Neuronal stem cell (in vitro differentiated cells): Measurements from ENCODE around the gene RGS6.

Experiments
- DNase-seq: peaks from one replicate; pipeline ENCODE4 v3.0.0-alpha.2; 2013; ENCODE audit warnings: low spot score
- H2AFZ ChIP-seq: one replicate; pipeline ENCODE4 v1.6.1; 2013; ENCODE audit warnings: mild to moderate bottlenecking, low read length, inconsistent platforms
- H2AK5ac ChIP-seq: 2 replicates; pipeline ENCODE4 v1.6.1; 2013; ENCODE audit warnings: low read depth, mild to moderate bottlenecking, inconsistent platforms, low read length, moderate library complexity, mixed read lengths
- H2BK120ac ChIP-seq: 2 replicates; pipeline ENCODE4 v1.6.1; 2013; ENCODE audit warnings: low read depth, mild to moderate bottlenecking, inconsistent platforms, low read length, moderate library complexity, mixed read lengths
- H2BK12ac ChIP-seq: one replicate; pipeline ENCODE4 v1.6.1; 2013; ENCODE audit warnings: low read length, inconsistent platforms
- H2BK15ac ChIP-seq: 2 replicates; pipeline ENCODE4 v1.6.1; 2013; ENCODE audit warnings: mild to moderate bottlenecking, low read length, inconsistent platforms, mixed read lengths
- H2BK5ac ChIP-seq: one replicate; pipeline ENCODE4 v1.6.1; 2013; ENCODE audit warnings: inconsistent platforms, mild to moderate bottlenecking, low read length, moderate library complexity
- H3K14ac ChIP-seq: one replicate; pipeline ENCODE4 v1.6.1; 2013; ENCODE audit warnings: low read length, inconsistent platforms
- H3K18ac ChIP-seq: 2 replicates; pipeline ENCODE4 v1.6.1; 2013; ENCODE audit warnings: low read length, inconsistent platforms
- H3K23ac ChIP-seq: 2 replicates; pipeline ENCODE4 v1.6.1; 2013; ENCODE audit warnings: low read depth, mild to moderate bottlenecking, mixed read lengths, low read length, inconsistent platforms; ENCODE audit not compliant: poor library complexity
- H3K27ac ChIP-seq: replicated peaks from 3 replicates; pipeline ENCODE4 v1.5.1; 2013; ENCODE audit warnings: low read length, inconsistent platforms
- H3K27me3 ChIP-seq, 3 experiments: 2 replicates each; pipeline ENCODE4 v1.6.1; 2013; ENCODE audit warnings: low read length in 3 of 3, mild to moderate bottlenecking in 2 of 3, inconsistent platforms in 1 of 3, low read depth in 1 of 3, mixed read lengths in 1 of 3, moderate library complexity in 1 of 3; ENCODE audit not compliant: control insufficient read depth in 3 of 3, insufficient read depth in 3 of 3
- H3K36me3 ChIP-seq, 2 donors: replicated peaks in 1 of 2; 2 replicates each; pipeline ENCODE4 v1.6.1; 2013; ENCODE audit warnings: low read length in 2 of 2; ENCODE audit not compliant: control insufficient read depth in 2 of 2, insufficient read depth in 2 of 2
- H3K4ac ChIP-seq: 2 replicates; pipeline ENCODE4 v1.6.1; 2013; ENCODE audit warnings: inconsistent platforms, mild to moderate bottlenecking, low read length, moderate library complexity
- H3K4me1 ChIP-seq, 2 donors: 1 replicate in 1 of 2; 2 replicates in 1 of 2; pipeline ENCODE4 v1.6.1; 2013; ENCODE audit warnings: low read length in 2 of 2, low read depth in 1 of 2; ENCODE audit not compliant: control insufficient read depth in 2 of 2, insufficient read depth in 1 of 2
- H3K4me2 ChIP-seq: one replicate; pipeline ENCODE4 v1.6.1; 2013; ENCODE audit warnings: mild to moderate bottlenecking, low read length, inconsistent platforms; ENCODE audit not compliant: insufficient read depth, poor library complexity, severe bottlenecking
- H3K4me3 ChIP-seq, 2 donors: 2 replicates each; pipeline ENCODE4 v1.5.1; 2013; ENCODE audit warnings: low read length in 2 of 2, mild to moderate bottlenecking in 2 of 2, inconsistent platforms in 1 of 2, moderate library complexity in 1 of 2
- H3K79me1 ChIP-seq: one replicate; pipeline ENCODE4 v1.6.1; 2013; ENCODE audit warnings: low read depth, mild to moderate bottlenecking, inconsistent platforms, low read length, moderate library complexity
- H3K9ac ChIP-seq: one replicate; pipeline ENCODE4 v1.6.1; 2013; ENCODE audit warnings: mild to moderate bottlenecking, low read depth, low read length, inconsistent platforms; ENCODE audit not compliant: poor library complexity
- H3K9me3 ChIP-seq, 2 donors: replicated peaks in 1 of 2; 2 replicates each; pipeline versions ENCODE3 to v1.6.1; 2013; ENCODE audit warnings: low read length in 2 of 2, mild to moderate bottlenecking in 2 of 2, inconsistent platforms in 1 of 2, low read depth in 1 of 2, mixed read lengths in 1 of 2, moderate library complexity in 1 of 2; ENCODE audit not compliant: control insufficient read depth in 2 of 2, insufficient read depth in 1 of 2
- H4K8ac ChIP-seq: one replicate; pipeline ENCODE4 v1.6.1; 2013; ENCODE audit warnings: low read depth, mild to moderate bottlenecking, inconsistent platforms, low read length, moderate library complexity
- H4K91ac ChIP-seq: one replicate; pipeline ENCODE4 v1.6.1; 2013; ENCODE audit warnings: low read length, low read depth, mild to moderate bottlenecking, inconsistent platforms; ENCODE audit not compliant: poor library complexity
- whole genome bisulfite sequencing, 2 donors: extraction: QIAGEN DNeasy Blood & Tissue Kit; methylation state at CpG; one replicate each; pipeline ENCODE4 v1.1.7; 2013; ENCODE audit warnings: missing lambda C conversion rate in 2 of 2, mixed read lengths in 1 of 2; ENCODE audit not compliant: insufficient read length in 2 of 2, insufficient replicate concordance in 1 of 2; ENCODE audit errors: extremely low coverage in 2 of 2; 5-methylcytosine and 5-hydroxymethylcytosine counted together

The RGS6 gene

DNA sequence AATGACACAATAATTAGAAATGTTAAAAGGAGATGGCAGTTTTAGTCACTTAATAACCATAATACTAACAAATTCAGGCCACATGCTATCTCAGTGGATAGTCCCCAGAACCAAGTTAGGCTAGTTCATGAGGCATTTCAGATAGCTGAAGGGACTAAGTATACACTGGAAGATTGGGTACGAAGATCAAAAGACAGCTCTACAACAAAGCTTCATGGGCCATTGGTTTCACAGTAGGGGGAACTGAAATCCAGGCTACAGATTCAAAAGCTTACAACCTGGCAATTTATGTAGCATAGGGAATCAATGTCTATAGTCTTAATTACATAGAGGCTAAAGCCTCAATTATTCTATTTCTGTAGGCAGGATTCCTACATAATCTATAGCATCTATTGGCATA lies 343.0 kb downstream of the RGS6 start:
- no peak overlapping the region for H3K18ac ChIP-seq
- H3K14ac ChIP-seq: no peak overlapping the region
- no peak overlapping the region for H2BK5ac ChIP-seq
- whole genome bisulfite sequencing, 2 donors: no CpG with 5 or more reads among the region's 1 CpG
- H4K91ac ChIP-seq: no peak overlapping the region
- no peak overlapping the region for H3K4ac ChIP-seq
- H3K9me3 ChIP-seq: no peaks in the 10 kb centered on the region
- H3K4me3 ChIP-seq: no peak overlapping the region
- no peak overlapping the region for H2AFZ ChIP-seq
- no peaks in the 10 kb centered on the region for H3K36me3 ChIP-seq
- H2BK12ac ChIP-seq: no peak overlapping the region
- H2BK15ac ChIP-seq: no peak overlapping the region
- H2AK5ac ChIP-seq: no peak overlapping the region
- no peak overlapping the region for H3K4me2 ChIP-seq
- H3K4me1 ChIP-seq: no peaks in the 10 kb centered on the region
- H2BK120ac ChIP-seq: no peak overlapping the region
- no peak for DNase-seq
- H3K9ac ChIP-seq: no peak overlapping the region
- H4K8ac ChIP-seq: no peak overlapping the region
- no peak overlapping the region for H3K27ac ChIP-seq
- H3K27me3 ChIP-seq: no peaks in the 10 kb centered on the region
- H3K23ac ChIP-seq: no peak overlapping the region
- no peaks in the 10 kb centered on the region for H3K79me1 ChIP-seq

- Histone ChIP-seq H2AK5ac (no peak overlapping the region), H3K18ac (no peak overlapping the region), H2BK12ac (no peak overlapping the region), H3K4me1 (no peaks in the 10 kb centered on the region), H4K8ac (no peak overlapping the region), H3K4ac (no peak overlapping the region), H3K4me2 (no peak overlapping the region), H4K91ac (no peak overlapping the region), H3K9ac (no peak overlapping the region), H3K36me3 (no peaks in the 10 kb centered on the region), H3K23ac (no peak overlapping the region), H3K9me3 (no peaks in the 10 kb centered on the region), H3K27me3 (no peaks in the 10 kb centered on the region), H2BK120ac (no peak overlapping the region), H3K79me1 (no peaks in the 10 kb centered on the region), H2BK5ac (no peak overlapping the region), H3K14ac (no peak overlapping the region), H3K27ac (no peak overlapping the region), H3K4me3 (no peak overlapping the region), H2AFZ (no peak overlapping the region), H2BK15ac (no peak overlapping the region)
- DNase-seq: no peak
- WGBS, 2 donors: no CpG with 5 or more reads among the region's 3 CpGs
Observed at GRCh38 chr14:72278316-72278715, 346.1 kb downstream of the RGS6 start.

DNA sequence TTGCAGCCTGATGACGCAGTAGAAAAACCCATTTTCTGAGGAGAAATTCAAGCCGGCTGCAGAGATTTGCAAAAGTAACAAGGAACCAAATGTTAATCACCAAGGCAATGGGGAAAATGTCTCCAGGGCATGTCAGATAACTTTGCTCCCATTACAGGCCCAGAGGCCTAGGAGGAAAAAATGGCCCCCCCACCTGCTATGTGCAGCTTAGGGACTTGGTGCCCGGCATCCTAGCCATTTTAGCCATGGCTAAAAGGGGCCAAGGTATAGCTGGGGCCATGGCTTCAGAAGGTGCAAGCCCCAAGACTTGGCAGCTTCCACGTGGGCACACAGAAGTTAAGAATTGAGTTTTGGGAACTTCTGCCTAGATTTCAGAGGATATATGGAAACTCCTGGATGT lies 351.9 kb downstream of the RGS6 start:
- H2BK120ac ChIP-seq: no peak overlapping the region
- H2BK15ac ChIP-seq: no peak overlapping the region
- peaks cover 0 to 2% of the 10 kb centered on the region in 2 donors for H3K9me3 ChIP-seq
- H3K27ac ChIP-seq: no peak overlapping the region
- H3K27me3 ChIP-seq: no peaks in the 10 kb centered on the region
- no peak overlapping the region for H3K18ac ChIP-seq
- H2AFZ ChIP-seq: no peak overlapping the region
- H3K23ac ChIP-seq: no peak overlapping the region
- H2AK5ac ChIP-seq: no peak overlapping the region
- H3K4me2 ChIP-seq: no peak overlapping the region
- no peaks in the 10 kb centered on the region for H3K4me1 ChIP-seq
- no peak for DNase-seq
- H2BK12ac ChIP-seq: no peak overlapping the region
- H3K4me3 ChIP-seq: no peak overlapping the region
- H4K91ac ChIP-seq: no peak overlapping the region
- no peak overlapping the region for H3K14ac ChIP-seq
- H2BK5ac ChIP-seq: no peak overlapping the region
- H3K4ac ChIP-seq: no peak overlapping the region
- no peak overlapping the region for H4K8ac ChIP-seq
- no CpG with 5 or more reads among the region's 4 CpGs for WGBS, 2 donors
- no peaks in the 10 kb centered on the region for H3K36me3 ChIP-seq
- no peak overlapping the region for H3K9ac ChIP-seq
- no peaks in the 10 kb centered on the region for H3K79me1 ChIP-seq

- DNase-seq: no peak
- Histone ChIP-seq H4K91ac (no peak overlapping the region), H3K4me3 (no peak overlapping the region), H3K27me3 (no peaks in the 10 kb centered on the region), H3K79me1 (no peaks in the 10 kb centered on the region), H4K8ac (no peak overlapping the region), H3K9ac (no peak overlapping the region), H3K18ac (no peak overlapping the region), H2BK5ac (no peak overlapping the region), H3K9me3 (no peaks in the 10 kb centered on the region), H3K14ac (no peak overlapping the region), H3K4ac (no peak overlapping the region), H3K27ac (no peak overlapping the region), H2AFZ (no peak overlapping the region), H3K4me2 (no peak overlapping the region), H3K36me3 (no peaks in the 10 kb centered on the region), H2BK120ac (no peak overlapping the region), H2BK15ac (no peak overlapping the region), H2AK5ac (no peak overlapping the region), H2BK12ac (no peak overlapping the region), H3K4me1 (peaks cover 0 to 1% of the 10 kb centered on the region in 2 donors), H3K23ac (no peak overlapping the region)
- WGBS, 2 donors: no CpG with 5 or more reads among the region's 4 CpGs
Observed at GRCh38 chr14:72290241-72290640, 358.0 kb downstream of the RGS6 start.
